Ammon's horn (tissue), 1 donor: ENCODE data around the gene ZNF878.

Source experiments
- DNase-seq: peaks from one replicate; pipeline ENCODE4 v3.0.0-alpha.2; 2016; ENCODE audit warnings: low spot score

The ZNF878 gene

GRCh38 chr19:12034620-12035019 lies 18.1 kb downstream of the ZNF878 start:
- DNase-seq: no peak

- DNase-seq: no peak
These were observed 18.6 kb downstream of the ZNF878 start for GRCh38 chr19:12034198-12034597.

GRCh38 chr19:12015753-12016116 lies 37.0 kb downstream of the ZNF878 start:
- no peak for DNase-seq

- DNase-seq: no peak
These were observed 37.6 kb downstream of the ZNF878 start for GRCh38 chr19:12015015-12015752.

GRCh38 chr19:12000152-12000981 lies 52.4 kb downstream of the ZNF878 start:
- no peak for DNase-seq

- no peak for DNase-seq
These were observed 57.6 kb downstream of the ZNF878 start for GRCh38 chr19:11995174-11995573.
